Large intestine (tissue), 3 donors: Measurements from ENCODE around the gene ZFHX3. TPM values are rescaled to one million over a fixed set of nuclear protein-coding genes. Genes with fewer than 3 reads are reported as not detected.

ENCODE experiments used
- DNase-seq, 2 donors: peaks; one replicate each; pipeline versions ENCODE4 v3.0.0 to v3.0.0-alpha.2; 2013
- H3K27ac ChIP-seq: one replicate; pipeline ENCODE4 v1.5.1; 2013; ENCODE audit warnings: low read length
- H3K27me3 ChIP-seq: 2 replicates; pipeline ENCODE4 v1.6.1; 2013; ENCODE audit warnings: low read length; ENCODE audit not compliant: control insufficient read depth, insufficient read depth
- H3K36me3 ChIP-seq: 2 replicates; pipeline ENCODE4 v1.6.1; 2013; ENCODE audit warnings: low read length; ENCODE audit not compliant: control insufficient read depth, insufficient read depth
- H3K4me1 ChIP-seq: one replicate; pipeline ENCODE4 v1.6.1; 2013; ENCODE audit warnings: low read length; ENCODE audit not compliant: control insufficient read depth, insufficient read depth
- H3K4me3 ChIP-seq: one replicate; pipeline ENCODE4 v1.5.1; 2013; ENCODE audit warnings: low read length
- H3K9me3 ChIP-seq: one replicate; pipeline ENCODE4 v1.6.1; 2013; ENCODE audit warnings: mild to moderate bottlenecking, low read depth, low read length, moderate library complexity; ENCODE audit not compliant: control insufficient read depth
- WGBS: methylation state at CpG from one replicate; pipeline ENCODE4 v1.1.5; 2013; ENCODE audit warnings: low lambda C conversion rate; ENCODE audit not compliant: insufficient coverage; 5-methylcytosine and 5-hydroxymethylcytosine counted together
- polyA plus RNA-seq: library from polyadenylated mRNA; unstranded; fragments of 120-200 nt; gene quantifications from one replicate; pipeline ENCODE4 v1.2.1, GENCODE V29; 2013

Gene ZFHX3
- polyA plus RNA-seq, 1 donor = 10.5 TPM

- DNase-seq = no peak
- 57% methylated on average over 1 of the region's 6 CpGs for WGBS
- H3K9me3 ChIP-seq = no peaks in the 10 kb centered on the region
- peaks cover 57% of the 10 kb centered on the region for H3K4me1 ChIP-seq
- peak overlapping the region; percentile 8 for H3K4me3 ChIP-seq
- peak overlapping the region; percentile 82 for H3K27ac ChIP-seq
- no peaks in the 10 kb centered on the region for H3K27me3 ChIP-seq
- no peaks in the 10 kb centered on the region for H3K36me3 ChIP-seq
Observed at GRCh38 chr16:73054498-73054812, 6.5 kb upstream of the ZFHX3 start.

- Histone ChIP-seq H3K4me1 (peaks cover 57% of the 10 kb centered on the region), H3K36me3 (no peaks in the 10 kb centered on the region), H3K27me3 (no peaks in the 10 kb centered on the region), H3K9me3 (no peaks in the 10 kb centered on the region), H3K4me3 (peak overlapping the region; percentile 8), H3K27ac (peak overlapping the region; percentile 82)
- WGBS = no CpG with 5 or more reads among the region's 10 CpGs
- no peak for DNase-seq
Observed at GRCh38 chr16:73054125-73054484, 6.2 kb upstream of the ZFHX3 start.

DNA sequence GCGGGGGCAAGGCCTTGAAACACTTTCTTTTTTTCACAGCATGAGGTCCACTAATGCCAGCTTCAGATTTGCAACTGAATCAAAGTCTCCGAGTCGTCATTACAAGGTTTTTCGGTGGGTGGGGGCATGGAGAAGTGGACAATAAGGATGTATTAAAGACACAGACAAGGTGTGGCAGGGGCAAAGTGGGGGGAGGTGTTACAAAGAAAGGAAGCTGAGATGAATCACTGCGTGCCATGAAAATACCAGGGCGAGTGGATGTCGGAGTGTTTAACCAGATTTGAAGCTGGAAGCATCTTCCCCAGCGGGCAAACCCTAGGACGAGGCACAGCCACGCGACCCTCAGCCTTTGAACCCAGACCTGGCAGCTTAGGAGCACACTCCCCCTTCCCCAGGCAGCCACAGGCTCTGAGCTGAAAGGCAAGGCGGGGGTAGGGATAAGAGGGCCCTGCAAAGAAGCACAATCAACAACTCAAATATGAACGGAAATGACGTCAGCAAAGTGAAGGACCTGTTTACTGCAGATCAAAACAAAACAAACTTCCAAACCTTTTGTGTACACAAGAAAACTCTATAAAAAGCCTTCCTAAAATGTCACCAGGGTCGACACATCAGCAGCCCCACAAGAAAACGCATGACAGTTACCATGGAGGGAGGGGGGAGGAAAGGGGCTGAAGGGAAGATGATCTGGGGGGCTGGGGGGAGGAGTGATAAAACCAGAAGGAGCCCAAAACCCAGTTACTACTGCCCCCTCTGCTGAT is 5.6 kb upstream of the ZFHX3 start:
- Histone ChIP-seq H3K9me3 (no peaks in the 10 kb centered on the region), H3K4me1 (peaks cover 63% of the 10 kb centered on the region), H3K4me3 (no peak overlapping the region), H3K27me3 (no peaks in the 10 kb centered on the region), H3K36me3 (no peaks in the 10 kb centered on the region), H3K27ac (peak overlapping the region; percentile 82)
- 10% methylated on average over 2 of the region's 16 CpGs for WGBS
- peak; percentile 50 to 72 for DNase-seq

DNA sequence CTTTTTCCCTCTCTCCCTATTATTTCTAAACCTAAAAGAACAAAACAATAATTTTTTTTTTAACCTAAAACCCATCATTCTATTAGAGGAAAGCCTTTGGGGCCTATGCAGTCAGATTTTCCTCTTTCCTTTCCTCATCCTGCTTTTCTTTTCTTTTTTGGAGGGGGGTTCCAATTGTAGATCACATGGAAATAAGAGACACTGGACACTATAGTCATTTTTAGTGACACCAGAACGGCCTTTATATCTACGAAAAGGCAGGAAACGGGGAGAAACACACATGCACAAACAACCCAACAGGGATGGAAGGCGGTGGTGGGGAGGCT is 5.1 kb upstream of the ZFHX3 start:
- H3K36me3 ChIP-seq = no peaks in the 10 kb centered on the region
- H3K4me1 ChIP-seq = peaks cover 63% of the 10 kb centered on the region
- no peaks in the 10 kb centered on the region for H3K9me3 ChIP-seq
- 60% methylated on average over 1 of the region's 4 CpGs for WGBS
- no peak for DNase-seq
- H3K27ac ChIP-seq = peak overlapping the region; percentile 82
- no peak overlapping the region for H3K4me3 ChIP-seq
- H3K27me3 ChIP-seq = no peaks in the 10 kb centered on the region

GRCh38 chr16:73052576-73052975 is 4.6 kb upstream of the ZFHX3 start:
- no peak overlapping the region for H3K27ac ChIP-seq
- no peaks in the 10 kb centered on the region for H3K36me3 ChIP-seq
- H3K4me1 ChIP-seq = peaks cover 63% of the 10 kb centered on the region
- H3K27me3 ChIP-seq = no peaks in the 10 kb centered on the region
- no peak overlapping the region for H3K4me3 ChIP-seq
- H3K9me3 ChIP-seq = no peaks in the 10 kb centered on the region
- WGBS = 90% methylated on average over 4 of the region's 9 CpGs
- no peak for DNase-seq

DNA sequence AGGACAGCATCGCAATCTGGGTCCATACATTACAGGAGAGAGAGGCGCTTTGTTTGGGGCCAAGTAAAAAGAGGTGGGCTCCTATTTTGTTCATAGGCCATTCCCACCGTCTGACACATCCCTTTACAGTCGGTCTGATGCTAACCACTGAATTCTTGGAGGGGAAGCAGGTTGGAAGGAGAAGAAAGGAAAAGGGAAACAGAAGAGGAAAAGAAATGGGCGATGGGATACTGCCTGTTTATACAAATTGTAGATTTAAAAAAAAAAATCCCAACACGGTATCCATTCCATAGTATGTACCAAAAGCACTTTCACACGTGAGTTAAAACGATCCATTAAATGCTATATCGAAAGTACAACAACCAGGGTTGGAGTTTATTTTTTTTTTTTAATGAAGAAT is 4.0 kb upstream of the ZFHX3 start:
- H3K4me1 ChIP-seq = peaks cover 66% of the 10 kb centered on the region
- peak overlapping the region; percentile 83 for H3K27ac ChIP-seq
- 100% methylated on average over 4 of the region's 9 CpGs for WGBS

DNA sequence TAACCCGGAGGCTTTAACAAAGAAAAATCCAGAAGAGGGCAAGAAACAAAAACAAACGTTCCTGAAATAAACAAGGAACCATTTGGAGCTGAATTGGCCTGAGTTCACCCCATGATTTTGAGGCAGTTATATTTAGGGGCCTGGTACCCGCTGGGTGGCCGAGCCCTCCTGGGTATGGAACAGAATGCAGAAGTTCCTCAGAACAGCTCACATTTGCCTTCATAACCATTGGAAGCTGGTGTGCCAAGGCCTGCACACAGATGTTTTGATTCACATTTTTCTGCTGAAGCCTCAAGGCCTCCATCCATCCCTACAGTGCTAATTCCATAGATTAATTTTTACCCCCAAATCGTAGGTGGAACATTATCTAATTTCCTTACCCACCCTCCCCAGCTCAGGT is 3.3 kb upstream of the ZFHX3 start:
- peaks cover 68% of the 10 kb centered on the region for H3K4me1 ChIP-seq
- H3K9me3 ChIP-seq = no peaks in the 10 kb centered on the region
- H3K36me3 ChIP-seq = no peaks in the 10 kb centered on the region
- H3K27ac ChIP-seq = peak overlapping the region; percentile 83
- no peaks in the 10 kb centered on the region for H3K27me3 ChIP-seq
- 60% methylated on average over 1 of the region's 5 CpGs for WGBS
- peak in 1 of 2 donors; percentile 17 for DNase-seq
- no peak overlapping the region for H3K4me3 ChIP-seq

More for the DNA sequence above, 4.0 kb upstream of the ZFHX3 start:
- Histone ChIP-seq H3K36me3 (no peaks in the 10 kb centered on the region), H3K27me3 (no peaks in the 10 kb centered on the region), H3K4me3 (no peak overlapping the region), H3K9me3 (no peaks in the 10 kb centered on the region)
- DNase-seq = no peak

GRCh38 chr16:73050201-73051099 is 2.5 kb upstream of the ZFHX3 start:
- 7% methylated on average over 3 of the region's 11 CpGs for WGBS
- no peaks in the 10 kb centered on the region for H3K27me3 ChIP-seq
- DNase-seq = peak; percentile 58 to 90
- peak overlapping the region; percentile 83 for H3K27ac ChIP-seq
- H3K36me3 ChIP-seq = no peaks in the 10 kb centered on the region
- no peak overlapping the region for H3K4me3 ChIP-seq
- H3K9me3 ChIP-seq = no peaks in the 10 kb centered on the region
- peaks cover 68% of the 10 kb centered on the region for H3K4me1 ChIP-seq

- H3K36me3 ChIP-seq = no peaks in the 10 kb centered on the region
- peaks cover 59% of the 10 kb centered on the region for H3K4me1 ChIP-seq
- no peaks in the 10 kb centered on the region for H3K27me3 ChIP-seq
- WGBS = no CpG with 5 or more reads among the region's 4 CpGs
- no peak overlapping the region for H3K4me3 ChIP-seq
- peak overlapping the region; percentile 83 for H3K27ac ChIP-seq
- no peaks in the 10 kb centered on the region for H3K9me3 ChIP-seq
- peak in 1 of 2 donors; percentile 5 for DNase-seq
Observed at GRCh38 chr16:73049511-73049910, 1.6 kb upstream of the ZFHX3 start.

GRCh38 chr16:73049091-73049490 is 1.2 kb upstream of the ZFHX3 start:
- peaks cover 56% of the 10 kb centered on the region for H3K4me1 ChIP-seq
- H3K4me3 ChIP-seq = no peak overlapping the region
- H3K27me3 ChIP-seq = no peaks in the 10 kb centered on the region
- 80% methylated on average over 2 of the region's 8 CpGs for WGBS
- peak overlapping the region; percentile 72 for H3K27ac ChIP-seq
- no peak for DNase-seq
- H3K9me3 ChIP-seq = no peaks in the 10 kb centered on the region
- no peaks in the 10 kb centered on the region for H3K36me3 ChIP-seq
